NOMO-1 treated with DMSO at 0.1 percent for 48 hours (cell line): ENCODE data around the gene PDZK1IP1.
"Not testable (repeated sequence)": the region's sequence is repeated elsewhere in the genome, so short reads cannot be mapped to it uniquely, and the experiment has no call there.

Experiments
- DNase-seq: peaks from one replicate; lab custom pipeline; 2025; ENCODE audit not compliant: unreplicated experiment; lab: John Stamatoyannopoulos, UW

The PDZK1IP1 gene

DNA sequence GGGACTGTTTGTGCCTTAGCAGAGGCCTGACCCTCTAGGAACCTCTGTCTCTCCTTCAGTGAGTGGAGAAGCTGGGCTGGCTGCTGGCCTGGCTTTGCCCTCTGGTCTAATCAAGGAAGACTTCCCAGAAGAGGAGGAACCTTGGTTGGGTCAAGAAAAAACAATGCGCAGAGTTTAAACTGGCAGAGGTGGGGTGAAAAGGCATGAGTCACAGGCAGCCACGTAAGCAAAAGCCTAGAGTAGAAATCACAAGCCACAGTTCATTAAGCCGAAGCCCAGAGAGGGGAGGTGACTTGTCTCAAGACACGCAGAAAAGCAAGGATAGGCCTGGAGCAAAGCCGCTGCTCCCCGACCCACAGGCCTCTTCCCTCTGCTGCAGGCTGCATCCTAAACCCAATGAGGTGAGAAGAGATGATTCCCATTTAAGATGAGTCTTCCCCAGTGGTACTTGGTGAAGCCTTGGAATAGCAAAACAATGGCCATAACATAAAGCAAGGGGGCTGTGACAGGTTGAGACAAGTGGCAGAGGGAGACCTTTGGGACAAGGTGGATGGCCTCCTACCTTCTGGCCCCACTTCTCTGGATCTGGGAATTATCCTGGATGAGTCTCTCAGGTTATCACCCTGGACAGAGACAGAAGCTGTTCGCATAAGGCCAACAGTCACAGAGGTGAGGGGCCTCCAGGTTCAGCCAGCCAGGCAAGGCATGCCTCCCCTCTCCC, 7.7 kb downstream of the PDZK1IP1 start:
- DNase-seq: no peak

DNA sequence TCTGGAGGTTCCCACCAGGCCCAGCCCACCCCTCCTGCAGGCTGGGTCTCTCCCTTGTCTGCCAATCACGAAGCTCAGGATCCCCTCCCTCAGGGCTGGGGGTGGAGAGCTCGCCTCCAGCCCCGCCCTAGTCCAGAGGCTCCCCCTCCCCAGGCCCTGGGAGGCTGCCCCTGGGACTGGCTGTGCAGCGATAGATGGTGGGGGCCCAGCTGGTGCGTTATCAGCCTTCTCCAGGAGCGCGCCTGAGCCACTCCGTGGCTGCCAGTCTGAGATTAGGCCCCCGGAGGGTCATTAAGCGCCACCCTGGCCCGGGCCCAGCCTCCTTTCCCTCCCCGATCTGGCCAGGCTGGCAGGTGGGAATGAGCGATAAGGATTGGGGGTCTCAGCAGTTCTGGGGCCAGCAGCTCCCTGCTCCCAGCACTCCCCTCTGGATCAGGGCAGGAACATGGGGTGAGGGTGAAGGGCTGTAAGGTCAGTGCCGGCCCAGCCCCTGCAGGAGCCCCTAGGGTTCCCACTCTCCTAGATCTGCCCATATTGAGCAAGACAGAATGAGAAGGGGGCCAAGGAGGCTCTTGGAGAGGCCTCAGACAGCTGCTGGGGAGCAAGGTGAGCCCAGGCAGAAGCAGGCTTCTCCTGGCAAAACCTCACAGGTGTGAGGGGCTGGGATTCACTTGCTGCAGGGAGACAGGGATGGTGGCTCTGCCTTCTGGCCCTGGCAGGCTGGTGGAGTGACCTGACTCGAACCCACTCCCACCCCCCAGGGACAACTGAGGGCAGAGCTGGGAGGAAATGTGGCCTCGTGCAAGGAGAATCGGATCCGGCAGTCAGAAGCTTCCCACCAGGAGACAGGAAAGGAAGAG, 8.5 kb downstream of the PDZK1IP1 start:
- DNase-seq: no peak

DNA sequence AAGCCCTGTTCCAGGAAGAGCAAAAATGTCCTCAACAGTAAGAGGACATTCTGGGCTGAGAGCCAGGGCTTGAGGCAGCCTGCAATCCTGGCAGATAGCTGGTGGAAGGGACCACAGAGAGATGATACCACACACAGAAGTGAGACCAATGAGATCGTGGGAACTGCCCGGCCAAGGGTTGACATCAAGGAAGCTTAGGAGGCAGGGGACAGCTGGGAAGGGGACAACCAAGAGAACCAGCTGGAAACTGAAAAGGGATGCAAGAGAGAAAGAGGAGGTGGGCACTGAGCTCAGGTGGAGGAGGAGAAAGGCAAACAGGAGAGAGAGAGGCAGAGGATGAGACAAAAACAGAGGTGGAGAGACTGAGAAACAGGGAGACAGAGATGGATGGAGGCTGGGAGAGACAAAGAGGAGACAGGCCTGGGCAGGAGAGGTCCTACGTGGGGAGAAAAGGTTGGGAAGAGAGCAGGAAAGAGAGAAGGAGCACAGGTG, 9.2 kb downstream of the PDZK1IP1 start:
- DNase-seq: no peak

DNA sequence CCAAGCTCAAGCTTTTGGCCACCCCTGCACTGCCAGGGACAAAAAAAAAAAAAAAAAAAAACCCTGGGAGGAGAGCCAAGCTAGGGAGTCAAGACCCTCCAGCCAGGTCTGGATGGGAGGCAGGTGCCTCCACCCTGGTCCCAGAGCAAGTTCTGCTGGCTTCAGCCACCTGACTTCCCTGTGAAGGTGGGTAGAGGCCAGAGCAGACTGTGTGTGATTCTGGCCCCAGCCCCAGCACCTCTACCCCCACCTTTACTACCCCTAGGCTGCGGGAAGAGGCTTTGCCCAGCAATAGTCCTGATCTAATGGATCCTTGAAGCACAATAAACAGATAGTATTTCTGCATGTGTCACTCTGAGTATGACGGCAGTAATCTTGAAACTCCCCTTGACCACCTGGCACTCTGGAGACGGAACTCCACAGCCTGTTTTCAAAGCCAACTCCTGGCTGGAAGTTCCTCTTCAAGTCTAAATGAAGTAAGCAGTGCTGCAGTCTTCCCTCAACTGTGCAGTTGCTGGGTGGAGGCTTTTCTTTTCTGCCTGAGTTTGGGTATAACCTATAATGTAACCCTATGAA, 9.8 kb downstream of the PDZK1IP1 start:
- DNase-seq: no peak

DNA sequence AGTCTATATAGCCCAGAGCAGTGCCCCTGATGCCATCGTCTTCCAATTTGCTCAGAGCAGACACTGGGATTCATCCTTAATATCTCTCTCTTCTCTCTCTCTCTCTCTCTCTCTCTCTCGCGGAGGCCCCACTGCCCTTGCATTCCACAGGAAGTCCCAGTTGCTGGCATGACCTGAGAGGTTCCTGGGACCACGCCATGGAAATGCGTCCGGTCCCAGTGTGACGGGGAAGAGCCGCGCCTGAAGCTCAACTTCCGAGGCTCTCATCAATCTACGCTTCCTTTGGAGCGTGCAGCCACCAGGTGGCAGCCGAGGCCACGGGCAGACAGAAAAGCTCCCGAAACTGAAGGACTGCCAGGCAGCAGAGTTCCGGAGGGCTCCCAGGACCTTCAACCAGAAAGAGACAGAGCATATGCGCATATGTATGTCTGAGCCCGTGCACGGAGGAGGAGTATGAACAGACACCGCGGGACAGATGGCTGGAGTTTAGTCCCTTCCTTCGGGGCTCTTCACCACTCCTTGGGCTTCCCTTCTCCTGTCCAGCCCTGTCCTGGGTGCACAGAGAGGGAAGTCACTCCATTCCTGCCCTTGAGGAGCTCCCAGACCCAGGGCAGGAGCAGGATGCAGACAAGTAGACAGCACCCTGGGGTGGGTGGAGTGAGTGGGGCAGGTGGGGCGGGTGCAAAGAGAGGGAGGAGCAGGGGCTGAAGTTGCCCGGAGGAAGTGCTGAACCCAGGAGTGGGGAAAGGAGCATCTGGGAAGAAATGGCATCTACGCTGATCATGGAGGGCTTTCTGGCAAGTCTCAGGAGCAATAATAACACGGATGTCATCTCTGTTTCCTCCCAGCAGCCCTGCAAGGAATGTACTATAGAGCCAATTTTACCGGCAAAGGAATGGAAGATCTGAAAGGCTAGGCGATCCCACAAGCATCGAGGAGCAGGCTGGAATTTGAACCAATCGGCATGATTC, 10.5 kb downstream of the PDZK1IP1 start:
- peak; percentile 91 for DNase-seq

DNA sequence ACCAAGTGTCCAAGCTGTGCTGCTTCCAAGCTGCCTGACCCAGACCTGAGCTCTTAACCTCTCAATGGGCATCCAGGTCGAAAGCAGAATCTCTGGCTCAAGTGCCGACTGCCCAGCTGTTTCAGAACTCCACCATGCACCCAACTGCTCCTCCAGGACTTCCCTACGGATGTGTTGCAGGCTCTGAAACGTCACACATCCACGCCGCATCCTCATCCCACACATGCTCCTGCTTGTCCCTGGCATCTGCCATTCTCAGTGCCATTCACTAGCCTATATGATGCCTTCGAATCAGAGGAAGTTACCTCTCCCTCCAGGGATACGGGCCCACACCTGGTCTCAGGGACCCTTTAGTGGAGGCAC, 11.2 kb downstream of the PDZK1IP1 start:
- DNase-seq: no peak

DNA sequence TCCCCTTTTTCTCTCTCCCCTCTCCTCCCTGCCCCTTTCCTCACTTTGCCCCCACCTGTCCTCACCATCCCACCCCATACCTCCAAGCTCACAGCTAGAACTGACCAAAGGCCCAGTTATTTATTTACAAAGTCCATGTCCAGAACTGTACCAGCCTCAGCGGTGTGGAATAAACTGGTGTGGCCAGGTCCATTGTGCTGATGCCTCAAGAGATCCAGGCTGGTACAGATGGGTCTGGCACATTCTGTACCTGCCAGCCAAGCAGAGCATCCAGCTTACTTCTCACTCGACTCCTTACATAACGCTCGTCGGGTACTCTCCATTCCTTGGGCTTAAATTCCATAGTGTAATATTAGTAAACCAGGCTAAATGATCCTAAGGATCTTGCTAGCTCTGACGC, 11.8 kb downstream of the PDZK1IP1 start:
- no peak for DNase-seq

DNA sequence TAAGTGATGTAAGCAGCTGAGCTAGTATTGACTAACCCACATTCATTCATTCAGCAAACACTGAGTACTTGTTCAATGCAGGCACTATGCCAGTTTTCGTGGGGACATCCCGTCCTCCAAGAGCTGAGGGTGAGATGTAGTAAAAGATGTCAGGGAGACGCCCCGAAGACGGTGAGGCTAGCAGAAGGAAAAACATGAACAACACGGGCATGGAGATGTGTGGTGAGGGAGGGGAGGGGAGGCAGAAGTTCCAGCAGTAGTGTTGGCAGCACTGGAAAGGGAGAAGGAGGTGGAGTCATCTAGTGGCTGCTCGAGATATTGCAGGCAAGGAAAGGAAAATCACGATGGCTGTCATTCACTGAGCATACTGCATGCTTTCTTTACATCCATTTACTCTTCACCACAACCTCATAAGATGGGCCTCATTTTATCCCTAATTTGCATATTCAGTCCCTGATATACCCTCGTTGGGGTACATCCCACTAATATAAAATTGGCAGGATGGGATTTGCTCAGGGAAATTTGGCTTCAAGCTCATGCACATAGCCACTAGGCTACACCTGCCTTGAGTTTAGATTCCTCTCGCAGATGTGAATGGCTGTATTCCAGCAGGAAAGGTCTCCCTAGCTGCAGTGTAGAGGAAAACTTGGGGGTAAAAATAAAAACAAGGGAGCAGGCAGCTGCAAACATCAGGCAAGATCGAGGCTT, 14.5 kb downstream of the PDZK1IP1 start:
- DNase-seq: peak; percentile 46

DNA sequence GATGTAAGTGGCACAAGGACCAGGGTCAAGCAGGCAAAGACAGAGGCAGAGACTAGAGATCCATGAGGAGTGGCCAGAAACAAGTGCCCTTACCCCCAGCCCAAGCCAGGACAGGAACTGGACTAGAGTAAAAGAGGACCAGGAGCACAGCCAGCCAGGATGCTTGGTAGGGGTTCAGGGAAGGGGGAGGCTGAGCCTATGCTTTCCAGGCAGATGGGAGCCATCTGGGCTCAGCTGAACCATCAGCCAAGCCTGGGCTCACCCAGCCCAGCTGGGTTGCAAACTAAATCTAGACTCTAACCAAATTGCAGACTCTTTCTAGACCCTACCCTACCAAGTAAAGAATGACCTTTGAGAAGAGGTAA, 15.2 kb downstream of the PDZK1IP1 start:
- DNase-seq: no peak

DNA sequence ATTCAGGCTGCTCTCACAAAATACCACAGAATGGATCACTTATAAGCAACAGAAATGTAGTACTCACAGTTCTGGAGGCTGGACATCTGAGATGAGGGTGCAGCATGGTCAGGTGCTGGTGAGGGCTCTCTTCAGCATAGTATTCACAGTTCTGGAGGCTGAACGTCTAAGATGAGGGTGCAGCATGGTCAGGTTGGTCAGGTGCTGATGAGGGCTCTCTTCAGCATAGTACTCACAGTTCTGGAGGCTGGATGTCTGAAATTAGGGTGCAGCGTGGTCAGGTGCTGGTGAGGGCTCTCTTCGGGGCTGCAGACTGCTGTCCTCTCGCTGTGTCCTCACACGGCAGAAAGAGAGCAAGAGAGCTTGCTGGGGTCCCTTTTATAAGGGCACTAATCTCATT, 17.1 kb downstream of the PDZK1IP1 start:
- no peak for DNase-seq

DNA sequence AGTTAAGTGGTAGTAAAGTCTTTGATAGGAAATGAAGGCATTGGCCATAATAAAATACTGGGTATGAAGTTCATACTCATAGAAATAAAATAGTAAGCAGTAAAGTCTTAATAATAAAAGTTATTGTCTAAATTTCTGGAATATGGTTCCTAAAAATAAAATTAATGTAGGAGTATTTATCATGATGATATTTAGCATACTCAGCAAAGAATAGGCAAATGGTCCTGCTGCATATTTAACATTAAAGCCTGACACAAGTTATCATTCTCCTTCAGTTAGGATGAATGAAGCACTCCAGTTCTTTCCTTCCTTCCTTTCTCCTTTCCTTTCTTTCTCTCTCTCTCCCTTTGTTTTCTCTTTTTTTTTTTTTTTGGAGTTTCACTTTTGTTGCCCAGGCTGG, 25.3 kb downstream of the PDZK1IP1 start:
- DNase-seq: no peak

DNA sequence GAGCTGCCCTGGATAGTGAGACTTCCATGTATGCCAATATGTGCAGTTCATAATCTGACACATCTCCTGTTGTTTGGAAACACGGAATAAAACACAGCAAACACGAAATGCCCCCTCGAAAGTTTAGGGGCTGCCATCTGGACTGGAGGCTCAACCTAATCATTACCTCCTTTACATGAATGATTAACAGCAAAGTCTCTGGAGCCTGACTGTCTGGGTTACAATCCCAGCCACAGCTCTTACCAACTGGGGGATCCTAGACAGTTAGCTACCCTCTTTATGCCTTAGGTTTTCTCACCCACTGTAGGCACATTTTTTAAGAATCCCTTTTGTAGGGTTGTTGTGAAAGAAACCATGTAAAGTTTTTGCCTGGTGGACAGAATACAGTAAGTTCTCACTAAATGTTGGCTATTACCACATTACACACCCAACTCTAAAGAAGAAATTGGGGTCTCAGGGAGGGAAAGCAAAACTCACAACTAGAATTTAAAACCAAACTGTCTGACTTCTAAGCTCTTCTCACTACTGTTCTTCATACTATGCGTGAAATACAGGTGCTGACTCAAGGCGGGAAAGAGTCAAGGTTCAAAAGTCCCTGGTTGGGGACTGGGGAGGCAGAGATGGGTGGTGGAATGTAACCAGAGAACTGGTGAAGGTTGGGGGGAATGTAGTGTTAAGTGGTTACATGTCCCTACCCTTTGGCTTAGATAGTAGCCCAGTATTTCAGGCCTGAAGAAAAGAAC, 28.4 kb downstream of the PDZK1IP1 start:
- DNase-seq: no peak

DNA sequence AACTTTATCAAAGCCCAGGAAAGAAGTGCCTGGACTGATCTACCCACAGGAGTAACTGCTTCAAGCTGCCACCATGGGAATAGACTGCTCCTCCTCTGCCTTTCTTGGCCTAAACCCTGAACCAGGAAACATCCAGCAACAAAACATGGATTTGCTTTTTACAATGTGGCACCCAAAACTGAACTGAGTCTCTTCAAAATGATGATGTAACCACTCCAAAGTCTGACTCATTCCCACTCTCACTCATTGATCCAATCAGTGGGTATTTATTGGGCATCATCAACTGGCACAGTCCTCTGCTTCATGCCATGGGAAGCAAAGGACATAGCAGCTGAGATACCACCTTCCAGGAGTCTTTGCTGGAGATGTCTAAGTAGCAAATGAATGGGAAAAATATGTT, 29.1 kb downstream of the PDZK1IP1 start:
- DNase-seq: no peak

DNA sequence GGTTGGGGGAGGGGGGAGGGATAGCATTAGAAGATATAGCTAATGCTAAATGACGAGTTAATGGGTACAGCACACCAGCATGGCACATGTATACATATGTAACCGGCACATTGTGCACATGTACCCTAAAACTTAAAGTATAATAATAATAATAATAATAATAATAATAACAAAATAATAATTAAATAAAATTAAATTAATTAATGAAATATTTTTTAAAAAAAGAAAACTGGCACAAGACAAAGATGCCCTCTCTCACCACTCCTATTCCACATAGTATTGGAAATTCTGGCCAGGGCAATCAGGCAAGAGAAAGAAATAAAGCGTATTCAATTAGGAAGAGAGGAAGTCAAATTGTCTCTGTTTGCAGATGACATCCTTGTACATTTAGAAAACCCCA, 31.9 kb downstream of the PDZK1IP1 start:
- DNase-seq: not testable (repeated sequence)

DNA sequence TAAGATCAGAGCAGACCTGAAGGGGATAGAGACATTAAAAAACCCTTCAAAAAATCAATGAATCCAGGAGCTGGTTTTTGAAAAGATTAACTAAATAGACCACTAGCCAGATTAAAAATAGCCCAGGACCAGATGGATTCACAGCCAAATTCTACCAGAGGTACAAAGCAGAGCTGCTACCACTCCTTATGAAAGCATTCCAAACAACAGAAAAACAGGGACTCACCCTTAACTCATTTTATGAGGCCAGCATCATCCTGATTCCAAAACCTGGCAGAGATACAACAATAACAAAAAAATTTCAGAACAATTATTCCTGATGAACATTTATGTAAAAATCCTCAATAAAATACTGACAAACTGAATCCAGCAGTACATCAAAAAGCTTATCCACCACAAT, 33.4 kb downstream of the PDZK1IP1 start:
- not testable (repeated sequence) for DNase-seq

DNA sequence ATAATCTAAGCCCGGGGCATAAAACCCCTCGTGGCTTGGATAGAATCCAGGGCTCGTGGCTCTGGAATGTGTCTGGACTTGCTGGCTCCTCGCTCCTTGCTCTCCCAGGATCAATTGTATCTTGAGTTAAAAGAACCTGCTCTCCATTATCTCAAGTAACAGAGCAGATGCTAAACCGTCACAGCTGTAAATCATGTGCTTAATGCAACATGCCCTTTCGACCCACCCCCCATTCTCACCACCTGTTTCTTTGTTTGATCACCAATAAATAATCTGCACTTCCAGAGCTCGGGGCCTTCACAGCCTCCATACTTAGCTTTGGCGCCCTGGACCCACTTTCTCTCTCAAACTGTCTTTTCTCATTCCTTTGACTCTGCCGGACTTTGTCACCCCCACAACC, 40.7 kb downstream of the PDZK1IP1 start:
- DNase-seq: not testable (repeated sequence)

DNA sequence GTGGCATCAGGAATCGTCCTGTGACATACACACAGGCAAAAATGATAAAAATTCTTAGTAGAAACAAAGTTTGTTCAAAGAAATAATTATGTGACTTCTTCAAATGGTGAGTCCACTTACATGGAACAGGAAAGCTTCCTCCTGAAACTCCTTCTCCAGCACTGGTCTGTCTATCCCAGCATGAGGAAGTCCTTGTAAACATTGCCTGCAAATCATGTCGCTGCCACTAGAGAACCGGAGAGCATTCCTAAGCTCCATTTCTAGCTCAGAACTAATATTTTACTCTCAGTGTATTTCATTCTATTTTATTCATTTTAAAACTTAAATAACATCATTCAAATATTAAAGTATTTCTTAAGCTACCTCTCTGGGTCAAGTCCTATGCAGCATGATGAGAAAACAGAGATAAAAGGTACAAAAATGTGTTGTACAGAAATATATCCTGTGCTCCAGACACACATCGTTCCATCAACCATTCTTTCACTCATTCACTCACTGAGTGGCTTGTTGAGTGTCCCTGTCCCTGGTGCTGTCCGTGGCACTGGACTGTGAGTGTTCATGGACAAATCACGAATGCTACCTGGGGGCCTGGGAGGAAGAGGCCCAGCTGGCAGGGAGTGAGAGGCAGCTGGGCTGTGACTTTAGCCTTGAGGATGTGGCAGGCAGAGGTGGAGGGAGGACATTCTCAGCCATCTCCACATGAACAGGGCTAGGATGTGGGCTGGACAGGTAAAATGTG, 42.6 kb downstream of the PDZK1IP1 start:
- no peak for DNase-seq

DNA sequence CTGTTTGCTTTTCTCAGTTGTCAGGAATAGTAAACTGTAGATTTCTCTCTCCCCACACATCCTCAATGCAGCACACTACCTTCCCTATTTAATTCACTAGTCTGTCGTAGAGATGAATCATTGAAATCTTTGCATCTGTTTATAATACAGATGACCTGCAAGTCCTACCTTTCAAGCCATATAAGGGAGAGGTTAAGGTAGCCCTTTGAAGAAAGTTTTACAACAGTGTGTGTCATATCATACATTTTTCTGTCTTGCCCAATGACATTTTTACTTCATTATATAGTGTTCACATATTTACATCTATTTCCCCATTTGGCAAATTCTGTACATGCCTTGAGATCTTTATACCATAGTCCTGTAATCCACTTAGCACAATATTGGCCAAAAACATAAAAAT, 43.3 kb downstream of the PDZK1IP1 start:
- not testable (repeated sequence) for DNase-seq

DNA sequence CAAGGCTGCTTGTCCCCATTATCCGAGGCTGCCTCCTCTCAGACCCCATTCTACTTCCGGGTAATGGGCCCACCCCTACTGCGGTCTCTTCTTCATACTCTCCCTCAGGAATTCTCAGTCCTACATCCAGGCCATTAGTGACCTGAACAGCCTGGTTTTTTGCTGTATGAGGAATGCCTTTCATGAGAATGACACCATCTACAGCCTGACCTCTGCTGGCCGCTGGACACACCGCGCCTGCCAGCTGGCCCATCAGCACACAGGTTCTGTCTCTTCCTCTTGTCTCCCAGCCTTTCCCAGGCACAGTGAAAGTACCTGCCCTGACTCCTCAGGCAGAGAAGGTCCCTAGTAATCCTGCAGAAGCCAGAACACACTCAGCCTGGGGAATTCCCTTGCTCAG, 46.2 kb downstream of the PDZK1IP1 start:
- DNase-seq: not testable (repeated sequence)
